Measurements from ENCODE around the gene CFHR4.
"Not testable (repeated sequence)": the region's sequence is repeated elsewhere in the genome, so short reads cannot be mapped to it uniquely, and the experiment has no call there.

The CFHR4 gene

DNA sequence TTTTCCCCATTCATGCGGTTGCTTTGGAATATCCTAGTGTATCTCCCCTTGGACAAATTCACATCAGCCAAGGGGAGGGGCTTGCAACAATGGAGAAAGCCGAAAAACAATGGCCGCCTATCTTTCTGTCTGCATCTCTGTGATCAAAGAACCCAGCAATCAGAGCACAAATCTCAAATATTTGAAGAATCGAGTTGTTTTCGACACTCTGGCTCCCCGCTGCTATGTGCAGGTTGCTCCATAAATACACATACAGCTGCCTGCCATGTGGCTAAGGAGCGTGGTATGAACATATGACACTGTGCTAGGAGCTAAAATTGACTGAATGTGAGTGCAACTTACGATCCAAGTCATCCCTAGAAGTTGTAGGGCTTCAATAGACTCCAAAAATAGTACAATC, 8.5 kb downstream of the CFHR4 start:
- CTCF ChIA-PET: no interaction called here
- POLR2A ChIA-PET: no interaction called here
- no peak overlapping the region for H3K27ac ChIP-seq (ENCODE audit: insufficient read depth in 1 of 2, low read depth in 1 of 2, low read length in 2 of 2, poor library complexity in 1 of 2, severe bottlenecking in 2 of 2)
- H3K4me1 ChIP-seq (ENCODE audit: control extremely low read depth in 1 of 4, control insufficient read depth in 4 of 4, insufficient read depth in 4 of 4, low read length in 3 of 4): no peaks in the 10 kb centered on the region
- H3K36me3 ChIP-seq (ENCODE audit: control insufficient read depth in 4 of 4, insufficient read depth in 4 of 4, low read length in 3 of 4): no peaks in the 10 kb centered on the region
- WGBS (ENCODE audit: insufficient coverage): 81% methylated on average over 8 of the region's 8 CpGs
- no peak for DNase-seq
- no peak overlapping the region for H3K4me3 ChIP-seq (ENCODE audit: control insufficient read depth in 1 of 7, extremely low read depth in 1 of 7, insufficient read depth in 4 of 7, low read depth in 2 of 7, low read length in 6 of 7)
- no peaks in the 10 kb centered on the region for H3K9me3 ChIP-seq (ENCODE audit: control extremely low read depth in 1 of 5, control insufficient read depth in 4 of 5, insufficient read depth in 2 of 5, low read depth in 1 of 5, low read length in 4 of 5)
- H3K27me3 ChIP-seq (replicated peaks in 2 of 5; ENCODE audit: control insufficient read depth in 4 of 5, insufficient read depth in 5 of 5, low read length in 4 of 5): peaks cover 6 to 28% (median 16%) of the 10 kb centered on the region in 5 experiments

- Histone ChIP-seq H3K36me3 (ENCODE audit: control insufficient read depth in 4 of 4, insufficient read depth in 4 of 4, low read length in 3 of 4) (no peaks in the 10 kb centered on the region), H3K27me3 (replicated peaks in 2 of 5; ENCODE audit: control insufficient read depth in 4 of 5, insufficient read depth in 5 of 5, low read length in 4 of 5) (peaks cover 6 to 28% (median 16%) of the 10 kb centered on the region in 5 experiments), H3K4me1 (ENCODE audit: control extremely low read depth in 1 of 4, control insufficient read depth in 4 of 4, insufficient read depth in 4 of 4, low read length in 3 of 4) (no peaks in the 10 kb centered on the region), H3K4me3 (ENCODE audit: control insufficient read depth in 1 of 7, extremely low read depth in 1 of 7, insufficient read depth in 4 of 7, low read depth in 2 of 7, low read length in 6 of 7) (no peak overlapping the region), H3K27ac (ENCODE audit: insufficient read depth in 1 of 2, low read depth in 1 of 2, low read length in 2 of 2, poor library complexity in 1 of 2, severe bottlenecking in 2 of 2) (no peak overlapping the region), H3K9me3 (ENCODE audit: control extremely low read depth in 1 of 5, control insufficient read depth in 4 of 5, insufficient read depth in 2 of 5, low read depth in 1 of 5, low read length in 4 of 5) (no peaks in the 10 kb centered on the region)
- 35% methylated on average over 17 of the region's 26 CpGs for WGBS (ENCODE audit: insufficient coverage)
- ChIA-PET POLR2A (no interaction called here), CTCF (no interaction called here)
- DNase-seq: peak in 1 of 3 donors; percentile 1
These were observed 9.4 kb downstream of the CFHR4 start for GRCh38 chr1:196897158-196897828.

DNA sequence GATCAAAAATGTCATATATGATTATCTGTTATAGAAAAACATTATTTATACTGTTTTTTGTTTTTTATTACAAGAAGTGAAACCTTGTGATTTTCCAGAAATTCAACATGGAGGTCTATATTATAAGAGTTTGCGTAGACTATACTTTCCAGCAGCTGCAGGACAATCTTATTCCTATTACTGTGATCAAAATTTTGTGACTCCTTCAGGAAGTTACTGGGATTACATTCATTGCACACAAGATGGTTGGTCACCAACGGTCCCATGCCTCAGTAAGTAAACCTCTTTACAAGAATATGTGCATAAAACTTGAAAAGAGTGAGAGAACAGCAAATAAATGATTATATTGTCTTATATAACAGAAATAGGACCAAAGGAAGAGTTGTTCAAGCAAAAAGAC, 14.5 kb downstream of the CFHR4 start:
- no peak for DNase-seq
- no peaks in the 10 kb centered on the region for H3K36me3 ChIP-seq (ENCODE audit: control insufficient read depth in 4 of 4, insufficient read depth in 4 of 4, low read length in 3 of 4)
- no peaks in the 10 kb centered on the region for H3K4me1 ChIP-seq (ENCODE audit: control extremely low read depth in 1 of 4, control insufficient read depth in 4 of 4, insufficient read depth in 4 of 4, low read length in 3 of 4)
- no peaks in the 10 kb centered on the region for H3K9me3 ChIP-seq (ENCODE audit: control extremely low read depth in 1 of 5, control insufficient read depth in 4 of 5, insufficient read depth in 2 of 5, low read depth in 1 of 5, low read length in 4 of 5)
- no peak overlapping the region for H3K4me3 ChIP-seq (ENCODE audit: control insufficient read depth in 1 of 7, extremely low read depth in 1 of 7, insufficient read depth in 4 of 7, low read depth in 2 of 7, low read length in 6 of 7)
- no peak overlapping the region for H3K27ac ChIP-seq (ENCODE audit: insufficient read depth in 1 of 2, low read depth in 1 of 2, low read length in 2 of 2, poor library complexity in 1 of 2, severe bottlenecking in 2 of 2)
- ChIA-PET POLR2A (no interaction called here), CTCF (interaction anchor here (0.6 kb wide), 1 partner anchor 277 kb away, joined by 4 read pairs; no protein-coding TSS in a partner anchor)
- 100% methylated on average over 2 of the region's 2 CpGs for WGBS (ENCODE audit: insufficient coverage)
- peaks cover 4 to 16% (median 8%) of the 10 kb centered on the region in 5 experiments for H3K27me3 ChIP-seq (replicated peaks in 2 of 5; ENCODE audit: control insufficient read depth in 4 of 5, insufficient read depth in 5 of 5, low read length in 4 of 5)

DNA sequence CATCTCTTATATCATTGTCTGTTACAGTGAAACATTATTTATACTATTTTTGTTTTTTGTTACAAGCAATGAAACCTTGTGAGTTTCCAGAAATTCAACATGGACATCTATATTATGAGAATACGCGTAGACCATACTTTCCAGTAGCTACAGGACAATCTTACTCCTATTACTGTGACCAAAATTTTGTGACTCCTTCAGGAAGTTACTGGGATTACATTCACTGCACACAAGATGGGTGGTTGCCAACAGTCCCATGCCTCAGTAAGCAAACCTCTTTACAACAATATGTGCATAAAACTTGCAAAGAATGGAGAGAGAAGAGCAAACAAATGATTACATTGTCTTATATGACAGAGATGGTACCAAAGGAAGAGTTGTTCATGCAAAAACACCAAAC, 22.4 kb downstream of the CFHR4 start:
- WGBS (ENCODE audit: insufficient coverage): 100% methylated on average over 2 of the region's 2 CpGs

GRCh38 chr1:196912283-196912682, 24.4 kb downstream of the CFHR4 start:
- POLR2A ChIA-PET; H3K36me3 ChIP-seq (ENCODE audit: control insufficient read depth in 4 of 4, insufficient read depth in 4 of 4, low read length in 3 of 4): not testable (repeated sequence)
- WGBS (ENCODE audit: insufficient coverage): 77% methylated on average over 5 of the region's 5 CpGs

More for the DNA sequence above, 22.4 kb downstream of the CFHR4 start:
- Histone ChIP-seq H3K36me3 (ENCODE audit: control insufficient read depth in 4 of 4, insufficient read depth in 4 of 4, low read length in 3 of 4) (no peaks in the 10 kb centered on the region), H3K4me3 (ENCODE audit: control insufficient read depth in 1 of 7, extremely low read depth in 1 of 7, insufficient read depth in 4 of 7, low read depth in 2 of 7, low read length in 6 of 7) (no peak overlapping the region), H3K27ac (ENCODE audit: insufficient read depth in 1 of 2, low read depth in 1 of 2, low read length in 2 of 2, poor library complexity in 1 of 2, severe bottlenecking in 2 of 2) (no peak overlapping the region), H3K27me3 (replicated peaks in 2 of 5; ENCODE audit: control insufficient read depth in 4 of 5, insufficient read depth in 5 of 5, low read length in 4 of 5) (no peaks in the 10 kb centered on the region), H3K9me3 (ENCODE audit: control extremely low read depth in 1 of 5, control insufficient read depth in 4 of 5, insufficient read depth in 2 of 5, low read depth in 1 of 5, low read length in 4 of 5) (no peaks in the 10 kb centered on the region), H3K4me1 (ENCODE audit: control extremely low read depth in 1 of 4, control insufficient read depth in 4 of 4, insufficient read depth in 4 of 4, low read length in 3 of 4) (no peaks in the 10 kb centered on the region)
- DNase-seq: no peak
- POLR2A ChIA-PET: no interaction called here
- CTCF ChIA-PET: no interaction called here

GRCh38 chr1:196926839-196927238, 39.0 kb downstream of the CFHR4 start:
- H3K36me3 ChIP-seq (ENCODE audit: control insufficient read depth in 4 of 4, insufficient read depth in 4 of 4, low read length in 3 of 4); H3K27me3 ChIP-seq (replicated peaks in 2 of 5; ENCODE audit: control insufficient read depth in 4 of 5, insufficient read depth in 5 of 5, low read length in 4 of 5); CTCF ChIA-PET; H3K4me3 ChIP-seq (ENCODE audit: control insufficient read depth in 1 of 7, extremely low read depth in 1 of 7, insufficient read depth in 4 of 7, low read depth in 2 of 7, low read length in 6 of 7); H3K9me3 ChIP-seq (ENCODE audit: control extremely low read depth in 1 of 5, control insufficient read depth in 4 of 5, insufficient read depth in 2 of 5, low read depth in 1 of 5, low read length in 4 of 5); H3K4me1 ChIP-seq (ENCODE audit: control extremely low read depth in 1 of 4, control insufficient read depth in 4 of 4, insufficient read depth in 4 of 4, low read length in 3 of 4); POLR2A ChIA-PET; H3K27ac ChIP-seq (ENCODE audit: insufficient read depth in 1 of 2, low read depth in 1 of 2, low read length in 2 of 2, poor library complexity in 1 of 2, severe bottlenecking in 2 of 2); DNase-seq: not testable (repeated sequence)
- 80% methylated on average over 1 of the region's 1 CpG for WGBS (ENCODE audit: insufficient coverage)

More at GRCh38 chr1:196912283-196912682, 24.4 kb downstream of the CFHR4 start:
- DNase-seq; CTCF ChIA-PET; H3K4me1 ChIP-seq (ENCODE audit: control extremely low read depth in 1 of 4, control insufficient read depth in 4 of 4, insufficient read depth in 4 of 4, low read length in 3 of 4); H3K4me3 ChIP-seq (ENCODE audit: control insufficient read depth in 1 of 7, extremely low read depth in 1 of 7, insufficient read depth in 4 of 7, low read depth in 2 of 7, low read length in 6 of 7); H3K27me3 ChIP-seq (replicated peaks in 2 of 5; ENCODE audit: control insufficient read depth in 4 of 5, insufficient read depth in 5 of 5, low read length in 4 of 5); H3K9me3 ChIP-seq (ENCODE audit: control extremely low read depth in 1 of 5, control insufficient read depth in 4 of 5, insufficient read depth in 2 of 5, low read depth in 1 of 5, low read length in 4 of 5); H3K27ac ChIP-seq (ENCODE audit: insufficient read depth in 1 of 2, low read depth in 1 of 2, low read length in 2 of 2, poor library complexity in 1 of 2, severe bottlenecking in 2 of 2): not testable (repeated sequence)

DNA sequence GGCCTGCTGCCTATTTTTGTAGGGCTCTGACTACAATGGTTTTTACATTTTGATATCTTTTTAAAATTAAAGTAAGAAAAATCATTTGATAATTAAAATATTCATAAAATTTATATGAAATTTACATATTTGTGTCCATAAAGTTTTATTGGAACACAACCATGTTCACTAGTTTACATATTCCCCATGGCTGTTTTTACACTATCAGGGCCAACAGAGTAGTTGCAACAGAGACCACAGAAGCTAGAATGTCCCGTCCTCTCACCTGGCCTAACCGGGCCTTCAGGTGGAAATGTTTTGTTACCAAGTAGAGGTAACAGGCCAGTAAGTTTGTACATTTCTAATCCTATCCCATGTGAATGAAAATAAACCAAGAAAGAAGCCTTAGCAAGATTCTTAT, 45.0 kb downstream of the CFHR4 start:
- H3K27me3 ChIP-seq (replicated peaks in 2 of 5; ENCODE audit: control insufficient read depth in 4 of 5, insufficient read depth in 5 of 5, low read length in 4 of 5); H3K9me3 ChIP-seq (ENCODE audit: control extremely low read depth in 1 of 5, control insufficient read depth in 4 of 5, insufficient read depth in 2 of 5, low read depth in 1 of 5, low read length in 4 of 5); DNase-seq; POLR2A ChIA-PET; H3K4me1 ChIP-seq (ENCODE audit: control extremely low read depth in 1 of 4, control insufficient read depth in 4 of 4, insufficient read depth in 4 of 4, low read length in 3 of 4); H3K36me3 ChIP-seq (ENCODE audit: control insufficient read depth in 4 of 4, insufficient read depth in 4 of 4, low read length in 3 of 4); CTCF ChIA-PET; H3K27ac ChIP-seq (ENCODE audit: insufficient read depth in 1 of 2, low read depth in 1 of 2, low read length in 2 of 2, poor library complexity in 1 of 2, severe bottlenecking in 2 of 2); H3K4me3 ChIP-seq (ENCODE audit: control insufficient read depth in 1 of 7, extremely low read depth in 1 of 7, insufficient read depth in 4 of 7, low read depth in 2 of 7, low read length in 6 of 7): not testable (repeated sequence)
- WGBS (ENCODE audit: insufficient coverage): no CpG with 5 or more reads among the region's 2 CpGs
